GM19395 (cell line): Measurements from ENCODE around the gene ACTR8.

Experiments
- ATAC-seq: cut with Tn5 transposase; IDR thresholded peaks from one replicate; pipeline ENCODE4 v1.9.1; 2021; ENCODE audit warnings: mild to moderate bottlenecking, moderate library complexity; ENCODE audit not compliant: unreplicated experiment

Gene ACTR8

GRCh38 chr3:53865732-53866499, 16.0 kb downstream of the ACTR8 start:
- peak; percentile 74 for ATAC-seq

- ATAC-seq: no peak
Observed at GRCh38 chr3:53863145-53863544, 18.8 kb downstream of the ACTR8 start.

- ATAC-seq: no peak
Observed at GRCh38 chr3:53862241-53862640, 19.7 kb downstream of the ACTR8 start.

GRCh38 chr3:53860196-53860595, 21.8 kb downstream of the ACTR8 start:
- no peak for ATAC-seq

GRCh38 chr3:53859178-53859577, 22.8 kb downstream of the ACTR8 start:
- ATAC-seq: no peak

- ATAC-seq: no peak
Observed at GRCh38 chr3:53858096-53858741, 23.7 kb downstream of the ACTR8 start.

GRCh38 chr3:53856964-53857363, 25.0 kb downstream of the ACTR8 start:
- ATAC-seq: peak; percentile 71

GRCh38 chr3:53850895-53851294, 31.1 kb downstream of the ACTR8 start:
- ATAC-seq: no peak

- ATAC-seq: no peak
Observed at GRCh38 chr3:53849916-53850315, 32.0 kb downstream of the ACTR8 start.

- no peak for ATAC-seq
Observed at GRCh38 chr3:53846851-53847155, 35.1 kb downstream of the ACTR8 start.

- ATAC-seq: peak; percentile 40
Observed at GRCh38 chr3:53846134-53846850, 35.7 kb downstream of the ACTR8 start, which contains the start of the genes CHDH and IL17RB. CHDH (minus strand) TSS chr3:53846419; CDS start chr3:53824008, 22,411 bp downstream. IL17RB (plus strand) TSS chr3:53846568; CDS start chr3:53846589, 21 bp downstream.

GRCh38 chr3:53845881-53846133, 36.1 kb downstream of the ACTR8 start:
- no peak for ATAC-seq

GRCh38 chr3:53845103-53845880, 36.7 kb downstream of the ACTR8 start:
- ATAC-seq: peak; percentile 22

GRCh38 chr3:53844262-53845102, 37.5 kb downstream of the ACTR8 start:
- peak; percentile 0 for ATAC-seq

- peak; percentile 48 for ATAC-seq
Observed at GRCh38 chr3:53843195-53844177, 38.5 kb downstream of the ACTR8 start.

GRCh38 chr3:53842436-53843194, 39.3 kb downstream of the ACTR8 start:
- no peak for ATAC-seq

GRCh38 chr3:53841296-53841695, 40.7 kb downstream of the ACTR8 start:
- ATAC-seq: no peak

GRCh38 chr3:53837331-53837730, 44.6 kb downstream of the ACTR8 start:
- ATAC-seq: no peak
